Fibroblast of mammary gland (primary cell): ENCODE measurements around the gene MICU1.

ENCODE experiments used
- DNase-seq: peaks from one replicate; pipeline ENCODE4 v3.0.0-alpha.2; 2010; ENCODE audit warnings: low read depth
- H3K4me3 ChIP-seq: 2 replicates; pipeline ENCODE4 v1.5.1; 2011; ENCODE audit warnings: low read depth, mild to moderate bottlenecking, low read length, moderate library complexity; ENCODE audit not compliant: control insufficient read depth
- CTCF ChIP-seq: conservative IDR thresholded peaks from 2 replicates; pipeline ENCODE4 v1.5.1; 2011; ENCODE audit warnings: low read depth, low read length, inconsistent platforms; ENCODE audit not compliant: control insufficient read depth, insufficient read depth

The MICU1 gene

GRCh38 chr10:72505435-72505834 lies 120.4 kb downstream of the MICU1 start:
- TF ChIP-seq CTCF = no peak
- no peak for DNase-seq
- H3K4me3 ChIP-seq = no peak overlapping the region

- no peak overlapping the region for H3K4me3 ChIP-seq
- DNase-seq = no peak
- no peak for TF ChIP-seq CTCF
These were observed 122.0 kb downstream of the MICU1 start for GRCh38 chr10:72503694-72504438.

- no peak overlapping the region for H3K4me3 ChIP-seq
- TF ChIP-seq CTCF = no peak
- peak; percentile 63 for DNase-seq
These were observed 122.6 kb downstream of the MICU1 start for GRCh38 chr10:72503241-72503640.

GRCh38 chr10:72502581-72502980 lies 123.3 kb downstream of the MICU1 start:
- no peak overlapping the region for H3K4me3 ChIP-seq
- DNase-seq = no peak
- no peak for TF ChIP-seq CTCF

GRCh38 chr10:72499701-72500100 lies 126.2 kb downstream of the MICU1 start:
- no peak for DNase-seq
- no peak for TF ChIP-seq CTCF
- H3K4me3 ChIP-seq = no peak overlapping the region

- DNase-seq = peak; percentile 79
- no peak for TF ChIP-seq CTCF
- H3K4me3 ChIP-seq = no peak overlapping the region
These were observed 134.9 kb downstream of the MICU1 start for GRCh38 chr10:72490951-72491350.

- no peak for DNase-seq
- H3K4me3 ChIP-seq = no peak overlapping the region
- no peak for TF ChIP-seq CTCF
These were observed 138.4 kb downstream of the MICU1 start for GRCh38 chr10:72487521-72487920.
